CD4-positive, CD25-positive, alpha-beta regulatory T cell (primary cell): ENCODE data around the gene CSMD2. TPM values are rescaled to one million over a fixed set of nuclear protein-coding genes. Genes with fewer than 3 reads are reported as not detected.
"Not testable (repeated sequence)": the region's sequence is repeated elsewhere in the genome, so short reads cannot be mapped to it uniquely, and the experiment has no call there.

Source experiments
- ATAC-seq, 2 donors: fragments of 150-1000 bp; cut with Tn5 transposase; one replicate each; pipeline ENCODE4 v1.10.0; 2021; ENCODE audit warnings: low read depth in 2 of 2, moderate number of reproducible peaks in 2 of 2, moderate library complexity in 1 of 2
- DNase-seq, 3 donors: peaks; one replicate each; pipeline versions ENCODE4 v3.0.0 to v3.0.0-alpha.2; 2012 to 2022; ENCODE audit warnings: mixed read lengths in 1 of 3
- H3K27ac ChIP-seq: one replicate; pipeline ENCODE4 v1.7.0; 2013; ENCODE audit warnings: mild to moderate bottlenecking, low read length; ENCODE audit not compliant: insufficient read depth, poor library complexity, severe bottlenecking
- H3K27me3 ChIP-seq: one replicate; pipeline ENCODE4 v1.7.0; 2013; ENCODE audit warnings: low read length; ENCODE audit not compliant: control insufficient read depth, insufficient read depth
- H3K36me3 ChIP-seq: one replicate; pipeline ENCODE4 v1.7.0; 2013; ENCODE audit warnings: mild to moderate bottlenecking, low read length, moderate library complexity; ENCODE audit not compliant: control insufficient read depth, insufficient read depth
- H3K4me1 ChIP-seq: 2 replicates; pipeline ENCODE4 v1.7.0; 2013; ENCODE audit warnings: mild to moderate bottlenecking, low read length; ENCODE audit not compliant: insufficient read depth, control insufficient read depth, poor library complexity, severe bottlenecking
- H3K4me3 ChIP-seq: one replicate; pipeline ENCODE4 v1.7.0; 2013; ENCODE audit warnings: low read depth, mild to moderate bottlenecking, low read length, moderate library complexity
- H3K9me3 ChIP-seq, 2 experiments: 1 replicate in 1 of 2; 2 replicates in 1 of 2; pipeline ENCODE4 v1.7.0; 2013; ENCODE audit warnings: low read length in 2 of 2, mild to moderate bottlenecking in 1 of 2, moderate library complexity in 1 of 2; ENCODE audit not compliant: control insufficient read depth in 2 of 2
- H3K27ac Mint-ChIP-seq, 3 donors: one replicate each; pipeline ENCODE4 v1.8.0; 2020 to 2022; ENCODE audit warnings: mild to moderate bottlenecking in 3 of 3, mixed read lengths in 3 of 3, moderate library complexity in 2 of 3
- H3K27me3 Mint-ChIP-seq: one replicate; pipeline ENCODE4 v1.8.0; 2022; ENCODE audit warnings: mild to moderate bottlenecking, mixed read lengths
- H3K36me3 Mint-ChIP-seq: one replicate; pipeline ENCODE4 v1.8.0; 2020; ENCODE audit warnings: mixed read lengths
- H3K4me1 Mint-ChIP-seq, 4 donors: one replicate each; pipeline ENCODE4 v1.8.0; 2020 to 2022; ENCODE audit warnings: mixed read lengths in 4 of 4, mild to moderate bottlenecking in 1 of 4
- H3K4me3 Mint-ChIP-seq, 4 donors: one replicate each; pipeline ENCODE4 v1.8.0; 2020 to 2022; ENCODE audit warnings: mild to moderate bottlenecking in 4 of 4, mixed read lengths in 4 of 4, moderate library complexity in 3 of 4
- H3K9me3 Mint-ChIP-seq, 7 donors: one replicate each; pipeline ENCODE4 v1.8.0; 2020 to 2022; ENCODE audit warnings: mixed read lengths in 7 of 7, mild to moderate bottlenecking in 3 of 7, moderate library complexity in 2 of 7
- polyA plus RNA-seq, 4 donors: library from polyadenylated mRNA; unstranded; fragments of 300-500 nt; fragmentation: Illumina TruSeq; gene quantifications; one replicate each; pipeline ENCODE4 v1.2.3, GENCODE V29; 2021
- total RNA-seq: library from RNA; stranded (reverse); gene quantifications from one replicate; pipeline ENCODE4 v1.2.3, GENCODE V29; 2022

CSMD2 gene
- total and polyA plus RNA-seq, 5 donors from 2014 or later = not detected

- no peak for DNase-seq
- Histone ChIP-seq H3K27ac (no peak overlapping the region), H3K36me3 (no peaks in the 10 kb centered on the region), H3K27me3 (no peaks in the 10 kb centered on the region), H3K9me3 (no peaks in the 10 kb centered on the region), H3K4me3 (no peak overlapping the region), H3K4me1 (no peaks in the 10 kb centered on the region)
- H3K4me3 Mint-ChIP-seq = no peak overlapping the region
- H3K9me3 Mint-ChIP-seq = peaks cover 0 to 5% (median 0%) of the 10 kb centered on the region in 7 donors
- ATAC-seq = no peak
- H3K27me3 Mint-ChIP-seq = no peaks in the 10 kb centered on the region
- H3K36me3 Mint-ChIP-seq = no peaks in the 10 kb centered on the region
- H3K27ac Mint-ChIP-seq = no peak overlapping the region
- no peaks in the 10 kb centered on the region for H3K4me1 Mint-ChIP-seq
Observed at GRCh38 chr1:34018285-34018684, 146.7 kb downstream of the CSMD2 start.

DNA sequence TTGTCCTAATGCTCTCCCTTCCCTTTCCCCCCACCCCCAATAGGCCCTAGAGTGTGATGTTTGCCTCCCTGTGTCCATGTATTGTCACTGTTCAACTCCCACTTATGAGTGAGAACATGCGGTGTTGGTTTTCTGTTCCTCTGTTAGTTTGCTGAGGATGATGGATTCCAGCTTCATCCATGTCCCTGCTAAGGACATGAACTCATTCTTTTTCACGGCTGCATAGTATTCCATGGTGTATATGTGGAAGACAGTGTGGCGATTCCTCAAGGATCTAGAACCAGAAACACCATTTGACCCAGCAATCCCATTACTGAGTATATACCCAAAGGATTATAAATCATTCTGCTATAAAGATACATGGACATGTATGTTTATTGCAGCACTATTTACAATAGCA, 148.7 kb downstream of the CSMD2 start:
- not testable (repeated sequence) for ATAC-seq, H3K4me3 Mint-ChIP-seq, H3K4me1 Mint-ChIP-seq, H3K27ac Mint-ChIP-seq, H3K9me3 ChIP-seq, H3K27ac ChIP-seq, H3K4me3 ChIP-seq, H3K9me3 Mint-ChIP-seq, H3K4me1 ChIP-seq, H3K36me3 ChIP-seq, DNase-seq, H3K27me3 Mint-ChIP-seq, H3K36me3 Mint-ChIP-seq, H3K27me3 ChIP-seq

DNA sequence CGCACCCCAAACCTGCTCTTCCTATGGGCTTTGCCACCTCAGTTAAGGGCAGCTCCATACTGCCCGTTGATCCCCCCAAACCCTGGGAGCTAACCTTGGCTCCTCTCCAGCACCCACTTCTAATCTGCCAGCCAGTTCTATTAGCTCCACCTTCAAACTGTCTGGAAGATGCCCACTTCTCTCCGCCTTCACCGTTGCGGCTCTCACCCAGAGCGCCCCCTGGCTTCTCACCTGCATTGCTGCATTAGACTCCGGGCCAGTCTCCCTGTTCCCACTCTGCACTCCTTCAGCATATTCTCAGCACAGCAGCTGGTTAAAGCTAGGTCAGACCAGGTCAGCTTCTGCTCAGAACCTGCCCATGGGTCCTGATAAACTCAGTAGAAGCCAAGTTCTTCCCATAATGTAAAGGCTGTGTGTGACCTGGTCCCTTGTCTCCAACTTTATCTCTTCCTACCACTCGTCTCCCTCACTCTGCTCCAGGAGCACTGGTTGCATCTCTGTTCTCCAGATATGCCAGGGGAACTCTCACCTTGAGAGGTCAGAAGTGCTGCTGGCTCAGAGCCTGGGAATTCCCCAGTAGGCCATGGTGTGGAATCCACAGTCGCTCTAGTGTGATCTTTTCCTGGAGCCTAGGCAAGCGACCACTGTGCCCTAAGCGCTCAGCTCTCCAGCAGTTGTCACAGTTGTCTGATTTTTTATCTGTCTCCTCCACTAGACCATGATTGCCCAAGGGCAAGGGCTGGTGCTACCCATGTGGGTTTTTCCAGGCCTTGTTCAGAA, 150.9 kb downstream of the CSMD2 start:
- H3K27ac Mint-ChIP-seq = peak overlapping the region in 1 of 3 donors; percentile 21
- Histone ChIP-seq H3K4me3 (no peak overlapping the region), H3K9me3 (no peaks in the 10 kb centered on the region), H3K4me1 (no peaks in the 10 kb centered on the region), H3K36me3 (no peaks in the 10 kb centered on the region), H3K27me3 (no peaks in the 10 kb centered on the region), H3K27ac (no peak overlapping the region)
- no peaks in the 10 kb centered on the region for H3K4me1 Mint-ChIP-seq
- H3K27me3 Mint-ChIP-seq = peaks cover 4% of the 10 kb centered on the region
- no peaks in the 10 kb centered on the region for H3K36me3 Mint-ChIP-seq
- DNase-seq = peak in 1 of 3 donors; percentile 2
- no peak overlapping the region for H3K4me3 Mint-ChIP-seq
- no peak for ATAC-seq
- peaks cover 0 to 2% (median 0%) of the 10 kb centered on the region in 7 donors for H3K9me3 Mint-ChIP-seq

DNA sequence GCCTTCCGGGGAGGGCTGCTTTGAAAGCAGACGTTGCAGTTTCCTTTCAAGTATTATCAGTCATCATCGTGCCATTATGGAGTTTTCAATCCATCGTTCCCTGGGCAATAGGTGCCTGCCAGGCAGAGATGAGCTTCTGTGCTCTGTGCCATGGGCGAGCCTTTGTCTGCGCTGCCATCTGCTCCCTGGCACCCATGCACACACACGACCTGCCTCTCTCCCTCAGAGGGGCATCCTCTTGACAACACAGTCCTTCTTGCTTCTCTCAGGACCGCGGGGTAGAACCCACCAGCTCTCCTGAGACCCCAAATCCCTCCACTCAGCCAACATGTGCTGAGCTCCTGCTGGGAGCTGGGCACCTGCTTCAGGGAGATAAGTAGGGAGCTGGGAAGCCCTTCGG, 151.9 kb downstream of the CSMD2 start:
- H3K4me1 Mint-ChIP-seq = no peaks in the 10 kb centered on the region
- H3K4me3 Mint-ChIP-seq = no peak overlapping the region
- no peaks in the 10 kb centered on the region for H3K36me3 Mint-ChIP-seq
- no peaks in the 10 kb centered on the region for H3K4me1 ChIP-seq
- DNase-seq = no peak
- no peak overlapping the region for H3K27ac ChIP-seq
- H3K36me3 ChIP-seq = no peaks in the 10 kb centered on the region
- ATAC-seq = no peak
- H3K4me3 ChIP-seq = no peak overlapping the region
- peaks cover 0 to 2% (median 0%) of the 10 kb centered on the region in 7 donors for H3K9me3 Mint-ChIP-seq
- peaks cover 4% of the 10 kb centered on the region for H3K27me3 Mint-ChIP-seq
- no peaks in the 10 kb centered on the region for H3K9me3 ChIP-seq
- H3K27me3 ChIP-seq = no peaks in the 10 kb centered on the region
- H3K27ac Mint-ChIP-seq = no peak overlapping the region

GRCh38 chr1:34009340-34009985, 155.6 kb downstream of the CSMD2 start:
- H3K36me3 ChIP-seq = no peaks in the 10 kb centered on the region
- H3K27ac Mint-ChIP-seq = no peak overlapping the region
- H3K4me1 Mint-ChIP-seq = no peaks in the 10 kb centered on the region
- no peak overlapping the region for H3K27ac ChIP-seq
- no peaks in the 10 kb centered on the region for H3K9me3 Mint-ChIP-seq
- H3K4me1 ChIP-seq = no peaks in the 10 kb centered on the region
- H3K36me3 Mint-ChIP-seq = no peaks in the 10 kb centered on the region
- no peak for DNase-seq
- no peaks in the 10 kb centered on the region for H3K27me3 ChIP-seq
- ATAC-seq = no peak
- H3K4me3 ChIP-seq = no peak overlapping the region
- peaks cover 4% of the 10 kb centered on the region for H3K27me3 Mint-ChIP-seq
- no peaks in the 10 kb centered on the region for H3K9me3 ChIP-seq
- H3K4me3 Mint-ChIP-seq = no peak overlapping the region

- Mint-ChIP-seq H3K4me1 (no peaks in the 10 kb centered on the region), H3K27ac (no peak overlapping the region)
- no peak for ATAC-seq
Observed at GRCh38 chr1:34007760-34008159, 157.3 kb downstream of the CSMD2 start.

GRCh38 chr1:34005309-34005708, 159.7 kb downstream of the CSMD2 start:
- H3K9me3 Mint-ChIP-seq = no peaks in the 10 kb centered on the region
- ATAC-seq = no peak
- no peak overlapping the region for H3K27ac Mint-ChIP-seq
- DNase-seq = no peak
- H3K4me1 ChIP-seq = no peaks in the 10 kb centered on the region
- H3K4me1 Mint-ChIP-seq = no peaks in the 10 kb centered on the region
- H3K36me3 ChIP-seq = no peaks in the 10 kb centered on the region
- H3K4me3 ChIP-seq = no peak overlapping the region
- H3K36me3 Mint-ChIP-seq = no peaks in the 10 kb centered on the region
- H3K27me3 Mint-ChIP-seq = peaks cover 9% of the 10 kb centered on the region
- H3K4me3 Mint-ChIP-seq = no peak overlapping the region
- no peaks in the 10 kb centered on the region for H3K27me3 ChIP-seq
- no peaks in the 10 kb centered on the region for H3K9me3 ChIP-seq
- H3K27ac ChIP-seq = no peak overlapping the region

More at GRCh38 chr1:34007760-34008159, 157.3 kb downstream of the CSMD2 start:
- H3K4me3 ChIP-seq = no peak overlapping the region
- no peaks in the 10 kb centered on the region for H3K9me3 ChIP-seq
- no peak for DNase-seq
- H3K36me3 ChIP-seq = no peaks in the 10 kb centered on the region
- no peak overlapping the region for H3K27ac ChIP-seq
- no peaks in the 10 kb centered on the region for H3K4me1 ChIP-seq
- H3K4me3 Mint-ChIP-seq = no peak overlapping the region
- H3K9me3 Mint-ChIP-seq = no peaks in the 10 kb centered on the region
- H3K36me3 Mint-ChIP-seq = no peaks in the 10 kb centered on the region
- H3K27me3 Mint-ChIP-seq = peaks cover 10% of the 10 kb centered on the region
- no peaks in the 10 kb centered on the region for H3K27me3 ChIP-seq

GRCh38 chr1:34002810-34003209, 162.2 kb downstream of the CSMD2 start:
- no peaks in the 10 kb centered on the region for H3K9me3 Mint-ChIP-seq
- H3K27me3 ChIP-seq = no peaks in the 10 kb centered on the region
- peaks cover 10% of the 10 kb centered on the region for H3K27me3 Mint-ChIP-seq
- H3K36me3 ChIP-seq = no peaks in the 10 kb centered on the region
- H3K4me3 ChIP-seq = no peak overlapping the region
- H3K4me1 Mint-ChIP-seq = no peaks in the 10 kb centered on the region
- ATAC-seq (no peak), DNase-seq (no peak)
- H3K27ac ChIP-seq = no peak overlapping the region
- H3K4me1 ChIP-seq = no peaks in the 10 kb centered on the region
- H3K36me3 Mint-ChIP-seq = no peaks in the 10 kb centered on the region
- no peak overlapping the region for H3K4me3 Mint-ChIP-seq
- no peaks in the 10 kb centered on the region for H3K9me3 ChIP-seq
- no peak overlapping the region for H3K27ac Mint-ChIP-seq
